Liver (tissue), 9 donors: Measurements from ENCODE around the gene RASA1. TPM values are rescaled to one million over a fixed set of nuclear protein-coding genes. Genes with fewer than 3 reads are reported as not detected.

Source experiments
- DNase-seq: peaks from one replicate; pipeline ENCODE4 v3.0.0-alpha.2; 2017; ENCODE audit warnings: low spot score
- H3K27ac ChIP-seq, 2 donors: one replicate each; pipeline ENCODE4 v1.7.0; 2013; ENCODE audit warnings: inconsistent platforms in 2 of 2, low read length in 2 of 2, control low read depth in 1 of 2, low read depth in 1 of 2, mild to moderate bottlenecking in 1 of 2
- H3K27me3 ChIP-seq, 4 donors: one replicate each; pipeline versions ENCODE4 v1.6.1 to v1.7.0; 2013; ENCODE audit warnings: low read length in 3 of 4, inconsistent platforms in 1 of 4, mild to moderate bottlenecking in 1 of 4, moderate library complexity in 1 of 4; ENCODE audit not compliant: control insufficient read depth in 4 of 4, insufficient read depth in 4 of 4
- H3K36me3 ChIP-seq, 4 donors: one replicate each; pipeline versions ENCODE4 v1.6.1 to v1.7.0; 2013; ENCODE audit warnings: low read length in 3 of 4, mild to moderate bottlenecking in 3 of 4, low read depth in 1 of 4, moderate library complexity in 1 of 4; ENCODE audit not compliant: control insufficient read depth in 4 of 4, insufficient read depth in 3 of 4
- H3K4me1 ChIP-seq, 4 donors: one replicate each; pipeline versions ENCODE4 v1.6.1 to v1.7.0; 2013; ENCODE audit warnings: low read length in 3 of 4, mild to moderate bottlenecking in 3 of 4, moderate library complexity in 1 of 4; ENCODE audit not compliant: control insufficient read depth in 4 of 4, insufficient read depth in 4 of 4
- H3K4me3 ChIP-seq, 3 donors: one replicate each; pipeline versions ENCODE4 v1.6.1 to v1.7.0; 2013; ENCODE audit warnings: low read length in 3 of 3, control low read depth in 1 of 3, low read depth in 1 of 3, mild to moderate bottlenecking in 1 of 3
- H3K9ac ChIP-seq, 2 donors: one replicate each; pipeline ENCODE4 v1.7.0; 2013; ENCODE audit warnings: low read length in 2 of 2, mild to moderate bottlenecking in 2 of 2, moderate library complexity in 2 of 2, control low read depth in 1 of 2, low read depth in 1 of 2
- H3K9me3 ChIP-seq, 4 donors: one replicate each; pipeline versions ENCODE4 v1.6.1 to v1.7.0; 2013; ENCODE audit warnings: low read length in 3 of 4; ENCODE audit not compliant: control insufficient read depth in 4 of 4
- EGR1 ChIP-seq, 2 donors: IDR thresholded peaks; 2 replicates each; pipeline ENCODE4 v1.6.1; 2016 to 2018; ENCODE audit warnings: antibody characterized with exemption in 2 of 2, low read depth in 2 of 2
- FOXA1 ChIP-seq: IDR thresholded peaks from 2 replicates; pipeline ENCODE4 v1.6.1; 2016; ENCODE audit warnings: antibody characterized with exemption
- GABPA ChIP-seq, 2 donors: IDR thresholded peaks in 1 of 2; conservative IDR thresholded peaks in 1 of 2; 2 replicates each; pipeline ENCODE4 v1.6.1; 2016; ENCODE audit warnings: antibody characterized with exemption in 2 of 2, mild to moderate bottlenecking in 1 of 2, moderate library complexity in 1 of 2
- HNF4A ChIP-seq, 2 donors: conservative IDR thresholded peaks; 2 replicates each; pipeline ENCODE4 v1.6.1; 2016; ENCODE audit warnings: antibody characterized with exemption in 2 of 2, mild to moderate bottlenecking in 2 of 2
- HNF4G ChIP-seq: IDR thresholded peaks from 2 replicates; pipeline ENCODE4 v1.6.1; 2016; ENCODE audit warnings: antibody characterized with exemption
- JUND ChIP-seq, 2 donors: IDR thresholded peaks; 2 replicates each; pipeline ENCODE4 v1.6.1; 2016; ENCODE audit warnings: antibody characterized with exemption in 2 of 2
- NR2F2 ChIP-seq: IDR thresholded peaks from 2 replicates; pipeline ENCODE4 v1.6.1; 2016; ENCODE audit warnings: antibody characterized with exemption
- RAD21 ChIP-seq, 2 donors: IDR thresholded peaks; 2 replicates each; pipeline ENCODE4 v1.6.1; 2016; ENCODE audit warnings: antibody characterized with exemption in 2 of 2, mild to moderate bottlenecking in 2 of 2
- RXRA ChIP-seq, 2 donors: IDR thresholded peaks; 2 replicates each; pipeline ENCODE4 v1.6.1; 2017 to 2018; ENCODE audit warnings: antibody characterized with exemption in 2 of 2, mild to moderate bottlenecking in 1 of 2
- SP1 ChIP-seq: IDR thresholded peaks from 2 replicates; pipeline ENCODE4 v1.6.1; 2018; ENCODE audit warnings: antibody characterized with exemption, mild to moderate bottlenecking
- TAF1 ChIP-seq: conservative IDR thresholded peaks from 2 replicates; pipeline ENCODE4 v1.6.1; 2016; ENCODE audit warnings: antibody characterized with exemption, mild to moderate bottlenecking
- YY1 ChIP-seq: IDR thresholded peaks from 2 replicates; pipeline ENCODE4 v1.6.1; 2016; ENCODE audit warnings: antibody characterized with exemption, mild to moderate bottlenecking
- WGBS: extraction: QIAGEN DNeasy Blood & Tissue Kit; methylation state at CpG from one replicate; pipeline ENCODE4 v1.1.7; 2013; 5-methylcytosine and 5-hydroxymethylcytosine counted together
- polyA plus RNA-seq, 2 donors: library from polyadenylated mRNA; stranded (reverse) in 1 of 2; unstranded in 1 of 2; fragments of 200-250 nt in 1 of 2; fragments of >200 nt in 1 of 2; fragmentation: Nextera tagmentation in 1 of 2; extraction: Ambion mirVana in 1 of 2; gene quantifications; one replicate each; pipeline versions ENCODE4 v1.2.1 to v1.2.3, GENCODE V29; 2013 to 2015
- total RNA-seq, 2 donors: library from RNA; depleted of rRNA; stranded (reverse); fragments of >200 nt; gene quantifications; one replicate each; pipeline ENCODE4 v1.2.3, GENCODE V29; 2014
- TF ChIP-seq, protein P1 (sequence below): IDR thresholded peaks from 2 replicates; pipeline ENCODE4 v1.6.1; 2016; ENCODE audit warnings: antibody characterized with exemption
- TF ChIP-seq, protein P2 (sequence below): IDR thresholded peaks from 2 replicates; pipeline ENCODE4 v1.6.1; 2016; ENCODE audit warnings: antibody characterized with exemption
- TF ChIP-seq, protein P3 (sequence below): IDR thresholded peaks from 2 replicates; pipeline ENCODE4 v1.6.1; 2016; ENCODE audit warnings: antibody characterized with exemption
- TF ChIP-seq, protein P4 (sequence below): fragments of 150-350 bp; IDR thresholded peaks from 2 replicates; pipeline ENCODE4 v1.5.1; 2017; ENCODE audit warnings: improper control_type of control experiment, low read depth, low read length; ENCODE audit not compliant: missing input control
- TF ChIP-seq, protein P5 (sequence below): IDR thresholded peaks from 2 replicates; pipeline ENCODE4 v1.6.1; 2016; ENCODE audit warnings: antibody characterized with exemption, mild to moderate bottlenecking
- donor health status: healthy.
- donor health status: healthy.
- donor health status: healthy.
- donor health status: healthy.
- donor health status: healthy.

The RASA1 gene
- total and polyA plus RNA-seq, 4 donors = 3.7 to 18.1 (median 7.0) TPM

DNA sequence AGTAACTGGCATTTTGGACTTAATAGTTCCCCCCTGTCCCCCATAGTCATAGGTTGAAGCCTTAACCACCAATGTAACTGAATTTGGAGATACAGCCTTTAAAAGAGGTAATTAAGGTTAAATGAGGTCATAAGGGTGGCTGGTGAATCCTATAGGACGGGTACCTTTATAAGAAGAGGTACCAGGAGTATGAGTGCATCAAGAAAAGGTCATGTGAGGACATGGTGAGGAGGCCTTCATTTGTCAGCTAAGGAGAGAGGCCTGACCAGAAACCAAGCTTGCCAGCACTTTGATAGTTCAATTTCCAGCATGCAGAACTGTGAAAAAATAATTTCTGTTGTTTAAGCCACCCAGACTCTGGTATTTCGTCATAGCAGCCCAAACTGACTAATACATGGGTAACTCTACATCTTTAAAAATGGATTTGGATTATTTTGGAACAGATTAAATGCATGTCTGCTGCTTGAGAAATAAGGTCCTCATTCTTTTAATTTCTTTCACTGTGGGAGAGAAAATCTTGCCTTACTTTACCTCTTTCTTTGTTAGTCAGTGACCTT lies 9.7 kb downstream of the RASA1 start:
- 93% methylated on average over 2 of the region's 2 CpGs for WGBS
- Histone ChIP-seq H3K4me3 (no peak overlapping the region), H3K4me1 (peaks cover 0 to 6% (median 0%) of the 10 kb centered on the region in 4 donors), H3K27me3 (no peaks in the 10 kb centered on the region), H3K9ac (no peak overlapping the region), H3K36me3 (no peaks in the 10 kb centered on the region), H3K9me3 (no peaks in the 10 kb centered on the region), H3K27ac (no peak overlapping the region)
- no peak for DNase-seq
- TF ChIP-seq EGR1 (IDR thresholded peaks at IDR 0.05; ENCODE audit: low read depth in 2 of 2) = no peak
- no peak for TF ChIP-seq SP1
- TF ChIP-seq HNF4G = no peak
- no peak for TF ChIP-seq RAD21 (IDR thresholded peaks at IDR 0.05)
- TF ChIP-seq, protein P1, sequence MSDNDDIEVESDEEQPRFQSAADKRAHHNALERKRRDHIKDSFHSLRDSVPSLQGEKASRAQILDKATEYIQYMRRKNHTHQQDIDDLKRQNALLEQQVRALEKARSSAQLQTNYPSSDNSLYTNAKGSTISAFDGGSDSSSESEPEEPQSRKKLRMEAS = no peak
- TF ChIP-seq TAF1 = no peak
- TF ChIP-seq NR2F2 = no peak
- TF ChIP-seq, protein P2, sequence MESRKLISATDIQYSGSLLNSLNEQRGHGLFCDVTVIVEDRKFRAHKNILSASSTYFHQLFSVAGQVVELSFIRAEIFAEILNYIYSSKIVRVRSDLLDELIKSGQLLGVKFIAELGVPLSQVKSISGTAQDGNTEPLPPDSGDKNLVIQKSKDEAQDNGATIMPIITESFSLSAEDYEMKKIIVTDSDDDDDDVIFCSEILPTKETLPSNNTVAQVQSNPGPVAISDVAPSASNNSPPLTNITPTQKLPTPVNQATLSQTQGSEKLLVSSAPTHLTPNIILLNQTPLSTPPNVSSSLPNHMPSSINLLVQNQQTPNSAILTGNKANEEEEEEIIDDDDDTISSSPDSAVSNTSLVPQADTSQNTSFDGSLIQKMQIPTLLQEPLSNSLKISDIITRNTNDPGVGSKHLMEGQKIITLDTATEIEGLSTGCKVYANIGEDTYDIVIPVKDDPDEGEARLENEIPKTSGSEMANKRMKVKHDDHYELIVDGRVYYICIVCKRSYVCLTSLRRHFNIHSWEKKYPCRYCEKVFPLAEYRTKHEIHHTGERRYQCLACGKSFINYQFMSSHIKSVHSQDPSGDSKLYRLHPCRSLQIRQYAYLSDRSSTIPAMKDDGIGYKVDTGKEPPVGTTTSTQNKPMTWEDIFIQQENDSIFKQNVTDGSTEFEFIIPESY = no peak
- TF ChIP-seq RXRA (IDR thresholded peaks at IDR 0.05) = no peak
- TF ChIP-seq HNF4A (conservative IDR thresholded peaks at IDR 0.05) = no peak
- TF ChIP-seq, protein P3, sequence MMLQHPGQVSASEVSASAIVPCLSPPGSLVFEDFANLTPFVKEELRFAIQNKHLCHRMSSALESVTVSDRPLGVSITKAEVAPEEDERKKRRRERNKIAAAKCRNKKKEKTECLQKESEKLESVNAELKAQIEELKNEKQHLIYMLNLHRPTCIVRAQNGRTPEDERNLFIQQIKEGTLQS = no peak
- no peak for TF ChIP-seq JUND (IDR thresholded peaks at IDR 0.05)
- no peak for TF ChIP-seq FOXA1
- TF ChIP-seq GABPA (IDR thresholded peaks at IDR 0.05 in 1 of 2, conservative IDR thresholded peaks at IDR 0.05 in 1 of 2) = no peak
- TF ChIP-seq, protein P4, sequence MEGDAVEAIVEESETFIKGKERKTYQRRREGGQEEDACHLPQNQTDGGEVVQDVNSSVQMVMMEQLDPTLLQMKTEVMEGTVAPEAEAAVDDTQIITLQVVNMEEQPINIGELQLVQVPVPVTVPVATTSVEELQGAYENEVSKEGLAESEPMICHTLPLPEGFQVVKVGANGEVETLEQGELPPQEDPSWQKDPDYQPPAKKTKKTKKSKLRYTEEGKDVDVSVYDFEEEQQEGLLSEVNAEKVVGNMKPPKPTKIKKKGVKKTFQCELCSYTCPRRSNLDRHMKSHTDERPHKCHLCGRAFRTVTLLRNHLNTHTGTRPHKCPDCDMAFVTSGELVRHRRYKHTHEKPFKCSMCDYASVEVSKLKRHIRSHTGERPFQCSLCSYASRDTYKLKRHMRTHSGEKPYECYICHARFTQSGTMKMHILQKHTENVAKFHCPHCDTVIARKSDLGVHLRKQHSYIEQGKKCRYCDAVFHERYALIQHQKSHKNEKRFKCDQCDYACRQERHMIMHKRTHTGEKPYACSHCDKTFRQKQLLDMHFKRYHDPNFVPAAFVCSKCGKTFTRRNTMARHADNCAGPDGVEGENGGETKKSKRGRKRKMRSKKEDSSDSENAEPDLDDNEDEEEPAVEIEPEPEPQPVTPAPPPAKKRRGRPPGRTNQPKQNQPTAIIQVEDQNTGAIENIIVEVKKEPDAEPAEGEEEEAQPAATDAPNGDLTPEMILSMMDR = no peak
- TF ChIP-seq, protein P5, sequence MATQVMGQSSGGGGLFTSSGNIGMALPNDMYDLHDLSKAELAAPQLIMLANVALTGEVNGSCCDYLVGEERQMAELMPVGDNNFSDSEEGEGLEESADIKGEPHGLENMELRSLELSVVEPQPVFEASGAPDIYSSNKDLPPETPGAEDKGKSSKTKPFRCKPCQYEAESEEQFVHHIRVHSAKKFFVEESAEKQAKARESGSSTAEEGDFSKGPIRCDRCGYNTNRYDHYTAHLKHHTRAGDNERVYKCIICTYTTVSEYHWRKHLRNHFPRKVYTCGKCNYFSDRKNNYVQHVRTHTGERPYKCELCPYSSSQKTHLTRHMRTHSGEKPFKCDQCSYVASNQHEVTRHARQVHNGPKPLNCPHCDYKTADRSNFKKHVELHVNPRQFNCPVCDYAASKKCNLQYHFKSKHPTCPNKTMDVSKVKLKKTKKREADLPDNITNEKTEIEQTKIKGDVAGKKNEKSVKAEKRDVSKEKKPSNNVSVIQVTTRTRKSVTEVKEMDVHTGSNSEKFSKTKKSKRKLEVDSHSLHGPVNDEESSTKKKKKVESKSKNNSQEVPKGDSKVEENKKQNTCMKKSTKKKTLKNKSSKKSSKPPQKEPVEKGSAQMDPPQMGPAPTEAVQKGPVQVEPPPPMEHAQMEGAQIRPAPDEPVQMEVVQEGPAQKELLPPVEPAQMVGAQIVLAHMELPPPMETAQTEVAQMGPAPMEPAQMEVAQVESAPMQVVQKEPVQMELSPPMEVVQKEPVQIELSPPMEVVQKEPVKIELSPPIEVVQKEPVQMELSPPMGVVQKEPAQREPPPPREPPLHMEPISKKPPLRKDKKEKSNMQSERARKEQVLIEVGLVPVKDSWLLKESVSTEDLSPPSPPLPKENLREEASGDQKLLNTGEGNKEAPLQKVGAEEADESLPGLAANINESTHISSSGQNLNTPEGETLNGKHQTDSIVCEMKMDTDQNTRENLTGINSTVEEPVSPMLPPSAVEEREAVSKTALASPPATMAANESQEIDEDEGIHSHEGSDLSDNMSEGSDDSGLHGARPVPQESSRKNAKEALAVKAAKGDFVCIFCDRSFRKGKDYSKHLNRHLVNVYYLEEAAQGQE = no peak
- TF ChIP-seq YY1 = no peak
